Small intestine (tissue), 7 donors: ENCODE measurements around the gene B3GALT5. TPM values are rescaled to one million over a fixed set of nuclear protein-coding genes. Genes with fewer than 3 reads are reported as not detected.

Experiments used
- DNase-seq, 2 donors: peaks; one replicate each; pipeline versions ENCODE4 v3.0.0 to v3.0.0-alpha.2; 2013
- FAIRE-seq: peaks from 2 replicates; lab custom pipeline; 2012; peaks lifted over from hg19 to GRCh38; lab: Jason Lieb, UNC
- H3K27ac ChIP-seq, 3 donors: one replicate each; pipeline ENCODE4 v1.5.1; 2013; ENCODE audit warnings: low read length in 2 of 3, mild to moderate bottlenecking in 2 of 3, control low read depth in 1 of 3, inconsistent platforms in 1 of 3, low read depth in 1 of 3, moderate library complexity in 1 of 3
- H3K27me3 ChIP-seq, 3 donors: one replicate each; pipeline ENCODE4 v1.6.1; 2013; ENCODE audit warnings: low read length in 3 of 3, inconsistent platforms in 1 of 3; ENCODE audit not compliant: control insufficient read depth in 3 of 3, insufficient read depth in 3 of 3
- H3K36me3 ChIP-seq, 3 donors: one replicate each; pipeline ENCODE4 v1.6.1; 2013; ENCODE audit warnings: low read length in 3 of 3, inconsistent platforms in 1 of 3, low read depth in 1 of 3, mild to moderate bottlenecking in 1 of 3, moderate library complexity in 1 of 3; ENCODE audit not compliant: control insufficient read depth in 3 of 3, insufficient read depth in 2 of 3
- H3K4me1 ChIP-seq, 3 donors: one replicate each; pipeline ENCODE4 v1.6.1; 2013; ENCODE audit warnings: low read length in 2 of 3, inconsistent platforms in 1 of 3, low read depth in 1 of 3, mild to moderate bottlenecking in 1 of 3, moderate library complexity in 1 of 3; ENCODE audit not compliant: control insufficient read depth in 3 of 3, insufficient read depth in 2 of 3
- H3K4me3 ChIP-seq, 3 donors: one replicate each; pipeline ENCODE4 v1.5.1; 2013; ENCODE audit warnings: low read length in 3 of 3, control low read depth in 1 of 3, inconsistent platforms in 1 of 3, low read depth in 1 of 3, mild to moderate bottlenecking in 1 of 3, moderate library complexity in 1 of 3
- H3K9me3 ChIP-seq, 2 donors: one replicate each; pipeline ENCODE4 v1.6.1; 2013; ENCODE audit warnings: low read depth in 1 of 2, low read length in 1 of 2; ENCODE audit not compliant: control insufficient read depth in 2 of 2, insufficient read depth in 1 of 2
- WGBS, 3 donors: extraction: QIAGEN DNeasy Blood & Tissue Kit; methylation state at CpG; one replicate each; pipeline ENCODE4 v1.1.7; 2013; 5-methylcytosine and 5-hydroxymethylcytosine counted together
- polyA plus RNA-seq, 4 donors: library from polyadenylated mRNA; stranded (reverse) in 3 of 4; unstranded in 1 of 4; fragments of 200-250 nt in 3 of 4; fragments of 120-200 nt in 1 of 4; gene quantifications; one replicate each; pipeline versions ENCODE4 v1.2.1 to v1.2.3, GENCODE V29; 2013
- donor health status: healthy with polysubstance abuse.
- donor health status: control.
- donor health status: control.
- donor health status: Bipolar disorder and iron deficiency.
- donor health status: healthy.

The B3GALT5 gene
- polyA plus RNA-seq, 4 donors = 7.6 to 19.5 (median 14.9) TPM

DNA sequence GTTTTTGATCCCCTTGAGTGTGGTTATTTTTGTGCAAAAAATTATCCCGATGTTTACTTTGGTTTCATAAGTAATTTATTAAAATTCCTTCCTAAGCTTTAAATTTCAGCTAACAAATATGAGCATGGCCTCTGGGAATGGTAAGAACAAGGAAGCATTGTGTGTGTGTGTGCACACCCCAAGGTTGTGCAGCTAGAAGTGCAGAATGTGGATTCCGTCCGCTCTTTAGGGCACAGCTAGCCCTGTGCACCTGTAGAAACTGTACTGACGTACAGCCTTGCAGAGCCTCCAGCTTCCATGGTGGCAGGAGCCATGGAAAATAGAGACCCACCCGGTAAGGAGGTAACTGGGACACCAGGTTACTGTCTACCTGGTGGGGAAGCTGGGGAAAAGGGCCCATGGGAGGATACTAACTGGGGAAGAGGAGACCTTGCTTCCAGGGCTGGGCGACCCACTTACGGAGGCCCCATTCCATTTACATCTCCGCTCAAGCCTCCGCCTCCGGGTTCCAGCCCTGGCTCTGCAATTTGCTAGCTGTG is 54.7 kb downstream of the B3GALT5 start:
- Histone ChIP-seq H3K36me3 (peaks cover 0 to 22% (median 2%) of the 10 kb centered on the region in 3 donors), H3K27ac (no peak overlapping the region), H3K9me3 (no peaks in the 10 kb centered on the region), H3K27me3 (no peaks in the 10 kb centered on the region), H3K4me1 (peaks cover 0 to 14% (median 0%) of the 10 kb centered on the region in 3 donors), H3K4me3 (no peak overlapping the region)
- DNase-seq (no peak), FAIRE-seq (no peak)
- 93 to 95% (median 94%) methylated on average over 10 of the region's 10 CpGs for WGBS, 3 donors

DNA sequence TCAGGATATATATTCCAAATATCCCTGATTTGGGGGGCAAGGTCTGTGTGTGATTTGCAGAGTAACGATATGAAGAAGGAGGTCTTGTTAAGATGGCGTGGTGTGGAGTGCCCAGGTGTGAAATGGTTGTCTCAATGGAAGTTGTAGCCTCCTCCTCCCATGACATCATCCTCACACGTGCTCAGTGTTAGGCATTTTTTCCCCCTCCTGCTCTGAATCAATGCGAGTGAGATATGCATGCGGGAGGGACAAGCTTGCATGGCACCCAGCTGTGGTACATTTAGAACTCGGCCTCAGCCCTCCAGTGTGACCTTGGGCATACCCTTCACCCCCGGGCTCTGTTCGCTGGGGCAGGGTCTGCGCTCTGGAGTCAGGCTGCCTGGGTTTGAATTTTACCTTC is 55.6 kb downstream of the B3GALT5 start:
- DNase-seq (no peak), FAIRE-seq (no peak)
- Histone ChIP-seq H3K9me3 (no peaks in the 10 kb centered on the region), H3K27ac (no peak overlapping the region), H3K27me3 (no peaks in the 10 kb centered on the region), H3K4me1 (peaks cover 0 to 14% (median 2%) of the 10 kb centered on the region in 3 donors), H3K36me3 (peaks cover 0 to 17% (median 2%) of the 10 kb centered on the region in 3 donors), H3K4me3 (no peak overlapping the region)
- WGBS, 3 donors = 86 to 92% (median 89%) methylated on average over 9 of the region's 9 CpGs

DNA sequence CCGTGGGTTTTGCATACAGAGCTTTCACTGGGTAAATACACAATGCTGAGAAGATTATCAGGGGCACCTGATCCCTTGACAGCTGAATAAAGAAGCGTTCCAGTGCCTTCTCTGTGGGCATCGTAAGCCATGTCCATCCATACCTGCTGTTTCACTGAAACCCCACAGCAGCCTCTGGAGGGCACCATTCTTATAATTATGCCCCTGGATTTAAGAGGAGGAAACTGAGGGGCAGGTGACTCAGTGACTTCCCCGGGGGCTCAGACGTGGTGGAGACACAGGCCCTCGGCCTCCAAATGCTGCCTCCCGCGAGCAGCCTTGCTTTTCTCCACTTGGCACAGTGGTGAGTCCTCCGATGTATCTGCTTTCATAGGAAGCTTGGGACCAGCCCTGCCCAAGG is 56.7 kb downstream of the B3GALT5 start:
- 82 to 85% (median 83%) methylated on average over 9 of the region's 9 CpGs for WGBS, 3 donors
- H3K36me3 ChIP-seq = peaks cover 0 to 6% (median 0%) of the 10 kb centered on the region in 3 donors
- FAIRE-seq (no peak), DNase-seq (no peak)
- no peaks in the 10 kb centered on the region for H3K9me3 ChIP-seq
- peaks cover 0 to 25% (median 9%) of the 10 kb centered on the region in 3 donors for H3K4me1 ChIP-seq
- H3K4me3 ChIP-seq = no peak overlapping the region
- H3K27me3 ChIP-seq = no peaks in the 10 kb centered on the region
- H3K27ac ChIP-seq = peak overlapping the region; percentile 16 to 81 (median 36)

DNA sequence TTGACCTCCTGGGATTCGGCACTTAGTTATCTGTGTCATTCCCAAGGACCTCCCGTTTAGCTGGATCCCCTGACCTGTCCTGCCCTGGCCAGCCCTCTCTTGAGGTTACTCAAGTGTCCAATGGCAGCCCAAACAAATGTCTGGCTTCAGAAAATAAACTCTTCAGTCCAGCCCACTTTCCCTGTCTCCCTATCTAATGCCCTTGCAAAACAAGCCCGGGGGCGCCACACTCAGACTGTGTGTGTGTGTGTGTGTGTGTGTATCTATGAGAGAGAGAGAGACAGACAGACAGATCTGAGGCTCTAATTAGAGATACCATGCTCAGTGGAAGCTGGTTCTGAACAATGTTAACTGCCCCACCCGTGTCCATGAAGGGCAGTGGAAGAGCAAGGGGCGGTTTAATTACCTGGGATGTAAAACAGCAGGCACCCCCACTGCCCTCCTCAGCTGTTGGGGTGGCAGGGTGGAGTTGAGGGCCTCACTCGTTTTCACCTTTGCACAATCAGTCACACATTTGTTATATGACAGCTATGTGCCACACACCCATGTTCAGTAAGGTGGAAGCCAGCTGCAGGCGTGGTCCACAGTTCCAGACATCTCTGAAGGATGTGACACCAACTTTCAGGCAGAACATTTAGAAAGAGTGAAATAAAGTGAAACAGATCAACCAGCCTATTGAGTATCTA is 57.4 kb downstream of the B3GALT5 start:
- H3K27ac ChIP-seq = peak overlapping the region; percentile 16 to 81 (median 36)

DNA sequence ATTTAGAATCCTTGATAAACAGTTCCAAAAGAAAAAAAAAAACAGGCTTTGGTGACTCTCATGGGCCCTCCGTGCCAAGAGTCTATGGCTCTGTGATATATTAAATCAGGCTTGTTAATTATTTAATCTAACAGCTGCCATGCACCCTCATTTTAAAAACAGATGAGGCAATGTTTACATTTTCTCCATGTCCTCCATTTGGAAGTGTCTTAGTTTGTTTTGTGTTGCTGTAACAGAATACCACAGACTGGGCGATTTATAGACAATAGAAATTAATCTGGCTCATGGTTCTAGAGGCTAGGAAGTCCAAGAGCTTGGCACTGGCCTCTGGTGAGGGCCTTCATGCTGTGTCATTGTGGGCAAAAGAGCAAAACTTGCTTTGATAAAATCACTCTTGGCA is 58.0 kb downstream of the B3GALT5 start:
- WGBS, 3 donors = 23 to 43% (median 38%) methylated on average over 2 of the region's 2 CpGs
- Histone ChIP-seq H3K4me1 (peaks cover 0 to 37% (median 11%) of the 10 kb centered on the region in 3 donors), H3K9me3 (no peaks in the 10 kb centered on the region), H3K27ac (peak overlapping the region in 2 of 3 donors; percentile 9 to 36), H3K4me3 (no peak overlapping the region), H3K27me3 (no peaks in the 10 kb centered on the region), H3K36me3 (peaks cover 0 to 2% (median 0%) of the 10 kb centered on the region in 3 donors)
- DNase-seq (no peak), FAIRE-seq (no peak)

More for the DNA sequence above, 57.4 kb downstream of the B3GALT5 start:
- no peak overlapping the region for H3K4me3 ChIP-seq
- no peaks in the 10 kb centered on the region for H3K27me3 ChIP-seq
- WGBS, 3 donors = 17 to 49% (median 35%) methylated on average over 8 of the region's 8 CpGs
- peaks cover 0 to 2% (median 0%) of the 10 kb centered on the region in 3 donors for H3K36me3 ChIP-seq
- FAIRE-seq = no peak
- no peaks in the 10 kb centered on the region for H3K9me3 ChIP-seq
- peak; percentile 68 to 82 for DNase-seq
- peaks cover 0 to 31% (median 11%) of the 10 kb centered on the region in 3 donors for H3K4me1 ChIP-seq

DNA sequence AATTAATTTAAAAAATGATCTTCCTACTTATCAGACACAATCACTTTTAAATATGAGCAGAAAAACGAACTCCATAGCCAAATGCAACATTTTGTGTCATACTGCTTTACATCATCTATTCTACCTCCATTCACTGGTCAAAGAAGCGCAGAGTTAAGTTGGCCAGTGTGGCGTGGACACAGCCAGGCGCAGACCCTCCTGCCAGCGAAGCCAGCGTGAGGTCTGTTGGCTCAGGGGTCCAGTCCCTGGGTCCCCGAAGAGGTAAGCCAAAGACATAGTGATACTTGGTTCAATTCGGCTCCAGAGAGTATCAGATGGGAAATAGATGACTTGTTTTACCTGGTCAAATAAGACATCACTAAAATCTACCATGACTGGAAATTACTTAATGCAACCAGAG is 59.2 kb downstream of the B3GALT5 start:
- peaks cover 0 to 2% (median 0%) of the 10 kb centered on the region in 3 donors for H3K36me3 ChIP-seq
- 86 to 94% (median 93%) methylated on average over 8 of the region's 8 CpGs for WGBS, 3 donors
- no peak overlapping the region for H3K27ac ChIP-seq
- no peak for FAIRE-seq
- H3K9me3 ChIP-seq = no peaks in the 10 kb centered on the region
- no peak overlapping the region for H3K4me3 ChIP-seq
- no peak for DNase-seq
- no peaks in the 10 kb centered on the region for H3K27me3 ChIP-seq
- H3K4me1 ChIP-seq = peaks cover 0 to 40% (median 11%) of the 10 kb centered on the region in 3 donors

DNA sequence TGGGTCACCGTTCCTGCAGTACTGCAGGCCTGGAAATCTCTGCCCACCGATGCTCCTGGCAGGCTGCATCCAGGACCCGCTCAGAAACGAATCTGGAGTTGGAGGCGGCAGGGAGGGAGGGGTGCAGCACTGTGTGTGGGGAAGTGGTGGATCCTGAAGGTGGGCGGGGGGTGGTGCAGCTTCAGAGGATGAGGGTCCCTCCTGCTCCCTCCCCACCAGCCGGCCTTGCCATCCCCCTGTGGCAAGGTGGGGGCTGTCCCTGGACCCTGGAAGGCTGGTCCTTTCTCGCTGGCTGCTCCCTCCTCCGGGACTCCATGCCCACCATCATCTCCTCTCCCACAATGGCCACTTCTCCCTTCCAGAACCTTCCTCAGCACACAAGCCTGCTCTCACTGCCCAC is 60.4 kb downstream of the B3GALT5 start:
- no peaks in the 10 kb centered on the region for H3K27me3 ChIP-seq
- H3K4me3 ChIP-seq = no peak overlapping the region
- H3K36me3 ChIP-seq = no peaks in the 10 kb centered on the region
- no peaks in the 10 kb centered on the region for H3K9me3 ChIP-seq
- H3K27ac ChIP-seq = peak overlapping the region in 1 of 3 donors; percentile 52
- WGBS, 3 donors = 83 to 97% (median 89%) methylated on average over 9 of the region's 9 CpGs
- DNase-seq (no peak), FAIRE-seq (no peak)
- peaks cover 0 to 40% (median 11%) of the 10 kb centered on the region in 3 donors for H3K4me1 ChIP-seq

DNA sequence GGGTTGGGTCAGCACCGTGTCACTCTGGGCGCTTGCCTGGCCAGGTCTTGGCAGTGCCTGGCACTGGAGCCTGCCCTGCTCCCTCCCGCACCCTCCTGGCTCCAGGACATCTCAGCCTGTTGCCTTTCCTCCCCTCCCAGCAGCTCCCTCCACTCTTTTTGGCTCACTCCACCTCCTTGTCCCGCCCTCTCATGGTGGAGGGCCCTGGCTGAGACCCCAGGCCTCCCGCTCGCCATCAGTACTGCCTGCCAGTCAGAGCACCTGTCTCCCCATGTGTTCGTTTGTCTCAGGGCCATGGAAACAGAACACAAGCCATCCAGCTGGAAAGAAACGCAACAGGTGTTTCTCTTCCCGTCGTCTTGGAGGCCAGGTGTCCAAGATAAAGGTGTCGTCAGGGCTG is 61.0 kb downstream of the B3GALT5 start:
- 18 to 64% (median 38%) methylated on average over 11 of the region's 11 CpGs for WGBS, 3 donors
- Histone ChIP-seq H3K36me3 (no peaks in the 10 kb centered on the region), H3K9me3 (peaks cover 0 to 4% of the 10 kb centered on the region in 2 donors), H3K4me1 (peaks cover 0 to 40% (median 11%) of the 10 kb centered on the region in 3 donors), H3K27ac (peak overlapping the region in 2 of 3 donors; percentile 20 to 52), H3K27me3 (no peaks in the 10 kb centered on the region), H3K4me3 (no peak overlapping the region)
- DNase-seq = peak; percentile 36 to 62
- no peak for FAIRE-seq
